Measurements from ENCODE around the gene CDH23. TPM values are rescaled to one million over a fixed set of nuclear protein-coding genes. Genes with fewer than 3 reads are reported as not detected.

CDH23 gene
- total RNA-seq, 1 experiment from 2014 or later, result 0.02 TPM

DNA sequence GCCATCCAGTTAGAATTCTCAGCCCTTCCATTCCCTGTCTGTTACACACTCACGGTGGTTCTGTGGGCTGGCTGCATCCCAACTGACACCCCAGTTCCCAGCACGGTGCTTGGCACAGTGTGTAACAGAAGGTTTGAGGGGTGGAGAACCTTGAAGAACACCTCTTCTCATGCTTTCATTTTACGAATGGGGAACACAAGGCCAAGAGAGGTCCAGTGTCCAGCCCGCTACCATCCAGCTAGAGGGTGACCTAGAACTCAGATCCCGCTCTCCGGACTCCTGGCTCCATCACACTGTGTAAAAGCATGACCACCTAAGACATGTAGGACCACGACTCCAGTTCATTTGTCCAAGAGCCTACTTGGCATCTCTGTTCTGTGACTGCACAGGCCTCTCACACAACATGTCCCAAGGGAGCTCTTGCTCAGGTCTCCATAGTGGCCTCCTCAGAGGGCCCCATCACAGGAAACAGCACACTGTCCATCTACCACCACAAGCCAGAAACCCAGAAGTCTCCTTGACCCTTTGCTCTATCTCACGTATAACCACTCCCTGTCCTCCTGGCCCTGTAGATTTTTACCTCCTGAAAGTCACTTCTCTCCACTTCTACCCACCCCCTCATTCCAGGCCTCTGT lies 2.8 kb upstream of the CDH23 start:
- Histone ChIP-seq H3K36me3 (no peaks in the 10 kb centered on the region), H3K4me1 (no peaks in the 10 kb centered on the region), H3K4me3 (no peak overlapping the region), H3K27ac (no peak overlapping the region), H3K27me3 (0 out of 2 replicates have a peak, but pooled peaks cover 3% of the 10 kb centered on the region), H3K9me3 (replicated peaks) (no peaks in the 10 kb centered on the region)
- DNase-seq, result no peak

DNA sequence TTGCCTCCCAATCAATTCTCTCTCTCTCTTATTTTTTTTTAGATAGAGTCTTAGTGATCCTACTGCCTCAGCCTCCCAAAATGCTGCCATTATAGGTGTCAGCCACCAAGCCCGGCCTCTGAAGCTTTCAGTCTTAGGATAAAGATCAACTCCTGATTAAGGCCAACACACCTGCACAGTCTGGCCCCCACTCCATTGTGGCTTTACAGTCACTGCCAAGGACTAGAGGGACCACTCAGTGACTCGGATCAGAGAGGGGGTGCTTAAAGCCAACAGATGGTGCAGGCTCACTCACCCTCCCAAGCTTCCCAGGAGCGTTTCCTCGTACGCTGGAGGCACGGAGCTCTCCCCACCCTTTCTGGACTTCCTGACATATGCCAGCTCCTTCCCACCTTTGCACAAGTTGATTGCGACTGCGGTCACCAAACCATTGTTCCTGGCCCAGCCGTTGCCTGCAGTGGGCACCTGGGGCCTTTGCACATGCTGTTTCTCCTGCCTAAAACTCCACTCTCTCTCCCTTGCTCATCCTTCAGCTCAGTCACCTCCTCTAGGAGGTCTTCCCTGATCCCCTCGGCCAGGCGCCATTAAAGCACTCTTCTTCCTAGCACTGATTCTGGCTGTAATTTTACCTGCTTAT lies 1.7 kb upstream of the CDH23 start:
- H3K4me1 ChIP-seq, result no peaks in the 10 kb centered on the region
- 0 out of 2 replicates have a peak, but pooled peaks cover 3% of the 10 kb centered on the region for H3K27me3 ChIP-seq
- no peak for DNase-seq
- H3K4me3 ChIP-seq, result no peak overlapping the region
- H3K36me3 ChIP-seq, result no peaks in the 10 kb centered on the region
- H3K9me3 ChIP-seq (replicated peaks), result no peaks in the 10 kb centered on the region
- H3K27ac ChIP-seq, result no peak overlapping the region

DNA sequence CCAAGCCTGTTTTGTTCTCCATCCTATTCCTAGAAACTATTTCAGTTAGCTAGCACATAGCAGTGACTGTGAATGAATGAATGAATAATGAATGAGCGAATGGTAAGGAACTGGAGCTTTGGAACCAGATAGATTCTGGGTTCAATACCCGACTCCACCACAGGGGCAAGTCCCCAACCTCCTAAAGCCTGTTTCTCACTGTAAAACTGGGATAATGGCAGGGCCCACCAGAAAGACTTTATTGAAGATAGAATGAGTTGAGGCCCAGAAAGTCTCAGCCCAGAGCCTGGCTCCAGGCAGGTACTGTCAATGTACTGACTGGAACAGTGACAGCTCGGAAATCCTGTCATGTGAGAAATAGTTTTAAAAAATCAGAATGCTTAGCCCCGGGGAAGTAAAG lies 1.1 kb upstream of the CDH23 start:
- Histone ChIP-seq H3K9me3 (replicated peaks) (no peaks in the 10 kb centered on the region), H3K27me3 (0 out of 2 replicates have a peak, but pooled peaks cover 3% of the 10 kb centered on the region), H3K27ac (no peak overlapping the region), H3K4me1 (no peaks in the 10 kb centered on the region), H3K36me3 (no peaks in the 10 kb centered on the region), H3K4me3 (no peak overlapping the region)
- no peak for DNase-seq

DNA sequence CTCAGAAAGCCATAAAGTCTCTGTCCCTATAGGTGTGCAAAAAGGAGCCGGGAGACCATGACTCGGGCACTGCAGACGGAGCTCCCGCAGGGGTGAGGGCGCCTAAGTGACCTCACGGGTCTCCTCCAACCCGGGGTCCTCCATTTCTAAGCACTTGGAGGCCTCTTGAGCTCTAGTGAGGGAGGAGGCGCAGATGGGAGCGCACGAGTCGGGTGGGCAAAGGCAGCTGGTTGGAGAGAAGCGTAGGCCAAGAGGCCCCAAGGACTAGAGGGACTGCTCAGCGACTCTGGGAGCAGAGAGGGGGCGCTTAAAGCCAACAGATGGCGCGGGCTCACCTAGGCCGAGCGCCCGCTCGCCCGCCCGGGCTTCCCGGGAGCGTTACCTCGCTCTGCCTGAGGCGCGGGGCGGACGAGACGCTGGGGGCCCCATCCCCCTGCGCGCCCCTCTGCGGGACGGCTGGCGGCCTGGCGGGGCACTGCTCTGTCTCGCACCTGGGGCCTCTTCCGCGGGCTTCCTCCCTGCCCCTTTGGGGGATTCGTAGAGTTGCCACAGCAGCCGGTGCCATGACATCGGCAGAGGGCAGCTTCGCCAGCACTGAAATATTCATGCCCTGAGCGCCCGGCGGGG lies 523 bp upstream of the CDH23 start:
- H3K27ac ChIP-seq, result no peak overlapping the region
- no peaks in the 10 kb centered on the region for H3K4me1 ChIP-seq
- H3K36me3 ChIP-seq, result no peaks in the 10 kb centered on the region
- H3K4me3 ChIP-seq, result peak overlapping the region; percentile 50
- no peaks in the 10 kb centered on the region for H3K9me3 ChIP-seq (replicated peaks)
- H3K27me3 ChIP-seq, result 0 out of 2 replicates have a peak, but pooled peaks cover 3% of the 10 kb centered on the region
- DNase-seq, result peak; percentile 59 to 74

DNA sequence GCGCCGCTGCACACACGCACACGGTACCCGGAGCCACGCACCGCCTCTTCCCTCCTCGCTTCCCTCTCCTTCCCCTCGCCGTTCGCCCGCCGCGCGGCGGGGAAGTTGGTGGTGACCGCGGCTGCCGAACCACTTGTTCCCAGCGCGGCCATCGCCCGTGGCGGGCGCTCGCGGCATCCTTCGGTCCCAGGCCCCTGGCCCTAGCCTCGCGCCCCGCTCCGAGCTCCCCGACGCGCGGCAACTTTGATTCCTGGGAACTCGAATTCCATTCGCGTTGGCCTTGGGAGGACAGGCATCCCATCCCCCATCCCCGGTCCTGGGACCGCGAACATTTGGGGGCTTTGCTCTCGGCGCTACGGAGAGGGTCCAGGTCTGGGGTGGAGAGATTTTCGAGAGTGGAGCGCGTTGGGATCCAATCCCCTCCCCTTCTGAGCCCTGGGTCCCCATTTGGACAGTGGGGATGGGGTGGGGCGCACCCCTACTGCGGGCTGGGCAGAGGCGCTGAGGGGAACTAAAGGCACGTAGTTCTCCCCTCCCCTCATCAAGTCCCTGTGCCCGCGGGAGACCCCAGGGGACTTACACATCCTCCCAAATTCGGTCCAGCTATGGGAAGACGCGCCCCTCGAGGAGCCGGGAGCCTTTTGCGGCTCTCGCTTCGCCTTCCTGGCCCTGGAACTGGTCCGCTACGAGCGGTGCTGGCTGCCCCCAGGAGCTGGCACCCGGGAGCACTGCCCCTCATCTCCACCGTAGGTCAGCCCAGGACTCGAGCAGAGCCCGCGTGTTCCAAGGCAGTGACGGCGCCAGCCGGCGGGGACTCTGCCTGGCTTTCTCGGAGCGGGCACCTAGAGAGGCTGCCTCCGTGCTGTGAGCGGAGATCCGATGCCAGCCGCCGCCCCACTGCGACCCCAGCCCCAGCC lies 834 bp downstream of the CDH23 start:
- DNase-seq, result no peak
- no peaks in the 10 kb centered on the region for H3K4me1 ChIP-seq
- H3K9me3 ChIP-seq (replicated peaks), result no peaks in the 10 kb centered on the region
- no peak overlapping the region for H3K27ac ChIP-seq
- peak overlapping the region; percentile 42 for H3K4me3 ChIP-seq
- no peaks in the 10 kb centered on the region for H3K36me3 ChIP-seq
- H3K27me3 ChIP-seq, result 0 out of 2 replicates have a peak, but pooled peaks cover 3% of the 10 kb centered on the region

DNA sequence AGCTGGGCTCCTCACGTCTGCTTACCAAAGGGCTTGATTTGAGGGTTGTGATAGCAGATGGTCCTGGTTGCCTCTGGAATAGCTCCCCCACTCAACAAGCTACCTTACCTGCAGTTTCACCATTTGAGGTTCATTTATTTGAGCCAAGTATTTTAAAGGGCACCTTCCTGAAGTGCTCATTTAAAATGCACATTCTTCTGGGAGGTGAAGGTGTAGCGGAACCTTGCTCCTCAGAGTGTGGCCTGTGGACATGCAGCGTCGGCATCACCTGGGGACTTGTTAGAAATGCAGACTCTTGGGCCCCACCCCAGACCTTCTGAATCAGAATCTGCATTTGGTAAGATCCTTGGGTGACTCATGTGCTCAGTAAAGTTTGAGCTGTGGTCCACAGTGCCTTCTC lies 2.3 kb downstream of the CDH23 start:
- 0 out of 2 replicates have a peak, but pooled peaks cover 3% of the 10 kb centered on the region for H3K27me3 ChIP-seq
- H3K4me3 ChIP-seq, result no peak overlapping the region
- H3K9me3 ChIP-seq (replicated peaks), result no peaks in the 10 kb centered on the region
- H3K36me3 ChIP-seq, result no peaks in the 10 kb centered on the region
- H3K4me1 ChIP-seq, result no peaks in the 10 kb centered on the region
- no peak overlapping the region for H3K27ac ChIP-seq
- no peak for DNase-seq

DNA sequence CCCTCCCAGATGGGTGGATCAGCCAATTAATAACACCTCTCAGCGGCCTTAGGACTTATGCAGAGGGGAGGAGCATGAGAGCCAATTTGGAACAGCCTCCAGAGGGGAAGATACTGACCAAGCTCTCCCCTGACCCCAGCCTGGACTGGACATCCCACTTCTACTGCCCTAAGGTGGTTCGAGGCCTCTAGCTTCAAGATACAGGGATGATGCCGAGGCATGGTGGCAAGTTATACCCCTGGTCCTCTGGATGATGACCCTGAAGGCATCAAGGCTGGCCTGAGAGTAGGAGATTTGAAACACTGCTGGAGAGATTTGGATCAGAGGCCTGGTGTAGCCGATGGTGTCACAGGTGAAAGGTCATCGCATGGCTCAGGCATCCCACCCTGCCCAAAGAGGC lies 3.2 kb downstream of the CDH23 start:
- no peaks in the 10 kb centered on the region for H3K36me3 ChIP-seq
- H3K27me3 ChIP-seq, result 0 out of 2 replicates have a peak, but pooled peaks cover 3% of the 10 kb centered on the region
- DNase-seq, result no peak
- H3K4me3 ChIP-seq, result no peak overlapping the region
- H3K9me3 ChIP-seq (replicated peaks), result no peaks in the 10 kb centered on the region
- H3K27ac ChIP-seq, result no peak overlapping the region
- H3K4me1 ChIP-seq, result no peaks in the 10 kb centered on the region

DNA sequence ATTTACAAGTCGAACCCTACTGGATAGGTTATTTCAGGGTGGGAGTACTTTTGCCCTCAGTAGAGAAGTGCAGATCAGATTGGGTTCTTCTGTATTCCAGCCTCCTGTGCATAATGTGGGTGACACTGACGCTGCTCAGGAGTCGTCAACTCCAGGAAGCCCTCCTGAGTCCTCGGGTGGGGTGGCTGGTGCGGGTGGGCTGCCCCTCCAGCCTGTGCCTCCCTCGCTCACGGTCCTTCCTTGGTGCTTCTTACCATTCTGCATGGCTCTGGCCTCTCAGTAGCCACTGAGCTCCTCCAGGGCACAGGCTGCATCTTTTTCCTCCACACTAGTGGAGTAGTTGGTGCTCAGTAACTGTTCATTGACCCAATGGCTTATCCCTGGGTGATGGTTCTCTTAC lies 4.3 kb downstream of the CDH23 start:
- Histone ChIP-seq H3K27me3 (no peaks in the 10 kb centered on the region), H3K4me1 (no peaks in the 10 kb centered on the region), H3K27ac (no peak overlapping the region), H3K4me3 (no peak overlapping the region), H3K9me3 (replicated peaks) (no peaks in the 10 kb centered on the region), H3K36me3 (no peaks in the 10 kb centered on the region)
- DNase-seq, result no peak

DNA sequence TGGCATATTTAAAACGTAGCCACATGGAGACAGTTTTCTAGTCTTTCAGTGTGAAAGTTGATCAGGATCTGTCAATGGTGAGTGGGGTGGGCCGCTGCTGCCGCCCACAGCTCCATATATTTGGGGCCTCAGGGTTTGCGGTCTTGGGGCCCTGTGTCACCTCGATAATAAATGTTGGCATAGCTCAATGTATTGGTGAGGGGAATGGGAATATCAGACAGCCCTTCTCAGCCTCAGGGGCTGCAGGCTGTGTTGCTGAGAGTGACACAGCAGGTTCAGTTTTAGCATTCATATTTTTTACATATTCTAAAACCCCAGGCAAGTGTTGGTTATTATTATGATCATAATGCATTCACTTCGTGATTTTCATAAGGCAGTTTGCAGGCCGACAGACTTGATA lies 5.3 kb downstream of the CDH23 start:
- no peak overlapping the region for H3K4me3 ChIP-seq
- H3K36me3 ChIP-seq, result no peaks in the 10 kb centered on the region
- no peak for DNase-seq
- no peaks in the 10 kb centered on the region for H3K27me3 ChIP-seq
- no peaks in the 10 kb centered on the region for H3K4me1 ChIP-seq
- no peak overlapping the region for H3K27ac ChIP-seq
- no peaks in the 10 kb centered on the region for H3K9me3 ChIP-seq (replicated peaks)

DNA sequence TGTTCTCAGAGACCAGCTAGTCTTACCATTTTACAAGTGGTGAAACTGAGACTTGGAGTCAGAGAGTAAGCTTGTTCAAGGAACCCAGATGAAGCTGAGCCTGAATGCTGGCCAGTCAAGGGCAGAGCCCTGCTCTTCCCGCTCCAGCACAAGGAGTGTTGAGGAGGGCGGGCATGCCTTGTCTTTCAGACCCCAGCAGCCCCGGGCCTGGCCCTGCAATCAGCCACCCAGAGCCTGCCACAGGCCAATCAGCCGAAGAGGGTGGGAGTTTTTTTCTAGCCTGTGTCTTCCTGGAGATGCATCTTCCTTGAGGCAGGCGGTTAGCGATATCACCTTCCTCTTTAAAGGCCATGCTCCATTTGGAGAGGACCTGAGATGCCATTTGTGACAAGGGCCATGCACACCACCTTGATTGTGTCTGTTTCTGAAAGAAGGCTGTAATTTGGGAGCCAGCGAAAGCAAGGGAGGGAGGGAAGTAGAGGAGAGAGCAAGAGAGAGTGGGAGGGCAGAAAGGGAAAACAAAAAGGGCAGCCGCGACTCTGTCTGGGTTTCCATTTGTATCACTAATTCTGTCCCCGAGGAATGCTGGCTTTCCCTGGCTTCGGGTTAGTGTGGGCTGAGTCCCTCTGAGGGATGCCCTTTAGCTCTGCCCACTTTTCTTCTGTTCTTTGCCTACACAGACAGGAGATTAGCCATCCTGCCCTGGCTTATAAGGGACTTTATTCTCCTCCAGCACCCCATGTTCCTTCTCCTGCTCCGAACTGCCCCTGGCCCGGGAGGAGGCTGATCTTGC lies 8.0 kb downstream of the CDH23 start:
- DNase-seq, result no peak
- no peak overlapping the region for H3K4me3 ChIP-seq
- no peaks in the 10 kb centered on the region for H3K9me3 ChIP-seq (replicated peaks)
- H3K27me3 ChIP-seq, result no peaks in the 10 kb centered on the region
- H3K36me3 ChIP-seq, result no peaks in the 10 kb centered on the region
- no peak overlapping the region for H3K27ac ChIP-seq
- no peaks in the 10 kb centered on the region for H3K4me1 ChIP-seq

DNA sequence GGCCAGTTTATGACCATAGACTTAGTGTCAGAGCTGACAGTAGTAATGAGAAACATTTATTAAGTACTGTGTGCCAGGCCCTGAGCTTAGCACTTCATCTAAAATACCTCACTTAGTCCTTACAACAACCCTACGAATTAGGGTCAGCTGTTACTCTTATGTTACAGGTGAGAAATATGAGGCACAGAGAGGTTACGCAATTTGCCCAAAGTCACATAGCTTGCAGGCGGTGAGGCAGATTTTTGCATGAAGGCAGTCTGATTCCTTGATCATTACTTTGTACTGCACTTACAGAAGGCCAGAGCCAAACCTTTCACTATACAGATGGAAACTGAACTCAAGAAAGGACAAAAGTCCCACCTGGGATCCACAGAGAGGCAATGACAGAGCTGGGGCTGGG lies 10.2 kb downstream of the CDH23 start:
- no peak overlapping the region for H3K4me3 ChIP-seq
- H3K27me3 ChIP-seq, result no peaks in the 10 kb centered on the region
- no peak for DNase-seq
- no peaks in the 10 kb centered on the region for H3K36me3 ChIP-seq
- H3K4me1 ChIP-seq, result no peaks in the 10 kb centered on the region
- H3K9me3 ChIP-seq (replicated peaks), result no peaks in the 10 kb centered on the region
- no peak overlapping the region for H3K27ac ChIP-seq

DNA sequence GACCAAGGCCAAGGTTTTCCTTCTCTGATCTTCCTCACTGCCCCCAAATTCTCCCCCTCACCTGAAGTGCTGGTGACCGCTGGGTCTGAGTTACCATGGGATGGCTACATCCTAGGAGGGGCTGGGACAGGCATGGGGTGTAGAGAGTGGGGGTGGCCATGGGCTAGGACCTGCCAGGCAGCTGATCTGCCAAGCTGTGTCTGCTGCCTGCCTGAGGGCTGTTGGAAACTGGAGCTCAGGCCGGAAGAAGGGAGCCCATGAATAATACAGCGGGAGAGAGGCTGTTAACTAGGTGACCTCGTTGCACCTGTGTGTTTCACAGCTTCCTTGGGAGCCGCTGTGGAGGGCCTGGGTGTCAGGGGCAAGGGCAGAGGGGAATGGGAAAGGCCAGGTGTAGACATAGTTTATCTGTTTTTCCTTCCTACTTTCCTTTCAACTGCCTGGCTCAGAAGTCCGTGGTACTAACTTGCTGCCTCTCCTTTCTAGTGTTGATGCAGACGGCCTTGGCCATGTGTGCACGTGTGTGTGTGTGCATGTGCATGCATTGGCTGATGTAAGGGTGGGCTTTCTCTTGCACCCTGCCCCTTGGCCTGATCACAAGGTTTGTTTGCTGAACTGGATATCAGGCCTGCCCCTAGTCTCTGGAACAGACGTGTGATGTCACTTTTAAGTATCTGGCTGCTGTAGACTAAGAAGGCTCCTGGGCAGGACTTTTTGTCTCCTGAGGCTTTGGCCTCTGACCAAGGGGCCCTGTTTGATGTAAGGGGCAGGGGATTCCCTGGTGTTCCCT lies 11.9 kb downstream of the CDH23 start:
- Histone ChIP-seq H3K9me3 (replicated peaks) (no peaks in the 10 kb centered on the region), H3K4me1 (no peaks in the 10 kb centered on the region), H3K27me3 (no peaks in the 10 kb centered on the region), H3K36me3 (no peaks in the 10 kb centered on the region), H3K4me3 (no peak overlapping the region), H3K27ac (no peak overlapping the region)
- no peak for DNase-seq

DNA sequence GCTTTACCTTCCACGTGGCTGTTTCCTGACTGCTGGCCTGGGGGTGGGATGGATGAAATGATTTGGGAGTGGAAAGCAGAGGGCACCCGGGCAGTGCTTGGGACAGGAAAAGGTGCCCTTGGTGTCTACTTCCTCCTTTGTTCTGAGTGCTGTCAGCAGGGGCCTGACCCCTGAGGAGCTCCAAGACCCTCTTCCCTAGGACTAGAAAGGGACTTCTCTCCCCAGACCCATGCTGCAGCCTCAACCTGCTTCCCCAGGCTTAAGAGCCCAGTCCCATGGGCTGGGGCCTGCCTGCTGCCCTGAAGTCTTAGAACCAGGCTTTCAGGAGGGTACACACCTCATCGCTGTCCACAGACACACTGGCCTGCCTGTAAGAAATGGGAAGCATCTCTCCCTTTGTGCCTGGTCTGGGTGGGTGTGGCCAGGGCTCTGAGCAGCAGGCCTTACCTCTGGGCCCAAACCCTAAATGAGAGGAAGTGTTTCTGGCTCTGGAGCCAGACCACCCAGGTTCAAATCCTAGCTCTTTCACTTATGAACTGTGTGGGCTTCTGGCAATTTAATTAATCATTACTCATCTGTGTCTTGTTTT lies 12.9 kb downstream of the CDH23 start:
- no peak overlapping the region for H3K4me3 ChIP-seq
- H3K36me3 ChIP-seq, result no peaks in the 10 kb centered on the region
- no peak for DNase-seq
- H3K27me3 ChIP-seq, result no peaks in the 10 kb centered on the region
- no peak overlapping the region for H3K27ac ChIP-seq
- no peaks in the 10 kb centered on the region for H3K9me3 ChIP-seq (replicated peaks)
- no peaks in the 10 kb centered on the region for H3K4me1 ChIP-seq
